ENCODE results near the gene FXR2. TPM values are rescaled to one million over a fixed set of nuclear protein-coding genes. Genes with fewer than 3 reads are reported as not detected.
A peak's percentile ranks its signal among the peaks of the same experiment; 100 is the strongest.
"Not testable (repeated sequence)": the region's sequence is repeated elsewhere in the genome, so short reads cannot be mapped to it uniquely, and the experiment has no call there.

FXR2 gene
- polyA plus RNA-seq, 6 donors from 2014 or later = 7.8 to 20.1 (median 12.5) TPM

GRCh38 chr17:7641635-7642034, 26.9 kb upstream of the FXR2 start:
- not testable (repeated sequence) for ATAC-seq (ENCODE audit: low read depth in 2 of 2); H3K27me3 Mint-ChIP-seq; H3K9me3 Mint-ChIP-seq; DNase-seq; H3K36me3 Mint-ChIP-seq
- Mint-ChIP-seq H3K4me3 (peak overlapping the region in 2 of 8 donors; percentile 22 to 34), H3K27ac (peak overlapping the region in 1 of 6 donors; percentile 26), H3K4me1 (peaks cover 5 to 13% (median 6%) of the 10 kb centered on the region in 3 donors)

DNA sequence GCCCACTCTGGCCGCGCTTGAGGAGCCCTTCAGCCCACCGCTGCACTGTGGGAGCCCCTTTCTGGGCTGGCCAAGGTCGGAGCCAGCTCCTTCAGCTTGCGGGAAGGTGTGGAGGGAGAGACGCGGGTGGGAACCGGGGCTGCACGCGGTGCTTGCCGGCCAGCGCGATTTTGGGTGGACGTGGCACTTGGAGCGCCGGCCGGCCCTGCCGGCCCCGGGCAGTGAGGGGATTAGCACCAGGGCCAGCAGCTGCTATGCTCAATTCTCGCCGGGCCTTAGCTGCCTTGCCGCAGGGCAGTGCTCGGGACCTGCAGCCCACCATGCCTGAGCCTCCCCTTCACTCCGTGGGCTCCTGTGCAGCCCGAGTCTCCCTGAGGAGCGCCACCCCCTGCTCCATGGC, 26.1 kb upstream of the FXR2 start:
- Mint-ChIP-seq H3K27ac (no peak overlapping the region), H3K36me3 (no peaks in the 10 kb centered on the region)
- no peak for ATAC-seq (ENCODE audit: low read depth in 2 of 2)

GRCh38 chr17:7636163-7636562, 21.5 kb upstream of the FXR2 start:
- H3K27ac Mint-ChIP-seq = no peak overlapping the region
- H3K9me3 Mint-ChIP-seq = no peaks in the 10 kb centered on the region
- no peaks in the 10 kb centered on the region for H3K4me1 Mint-ChIP-seq
- H3K27me3 Mint-ChIP-seq = peaks cover 3 to 14% (median 12%) of the 10 kb centered on the region in 3 donors
- DNase-seq (no peak), ATAC-seq (ENCODE audit: low read depth in 2 of 2) (no peak)
- H3K4me3 Mint-ChIP-seq = no peak overlapping the region
- no peaks in the 10 kb centered on the region for H3K36me3 Mint-ChIP-seq

More for the DNA sequence above, 26.1 kb upstream of the FXR2 start:
- peaks cover 2 to 8% (median 3%) of the 10 kb centered on the region in 3 donors for H3K27me3 Mint-ChIP-seq
- no peak overlapping the region for H3K4me3 Mint-ChIP-seq
- peaks cover 0 to 4% (median 0%) of the 10 kb centered on the region in 7 donors for H3K9me3 Mint-ChIP-seq
- no peak for DNase-seq
- peaks cover 5 to 10% (median 6%) of the 10 kb centered on the region in 3 donors for H3K4me1 Mint-ChIP-seq

GRCh38 chr17:7634384-7634783, 19.7 kb upstream of the FXR2 start:
- DNase-seq (no peak), ATAC-seq (ENCODE audit: low read depth in 2 of 2) (no peak)
- H3K36me3 Mint-ChIP-seq = no peaks in the 10 kb centered on the region
- no peaks in the 10 kb centered on the region for H3K9me3 Mint-ChIP-seq
- H3K27me3 Mint-ChIP-seq = peaks cover 3 to 14% (median 12%) of the 10 kb centered on the region in 3 donors
- no peak overlapping the region for H3K4me3 Mint-ChIP-seq
- H3K27ac Mint-ChIP-seq = no peak overlapping the region
- no peaks in the 10 kb centered on the region for H3K4me1 Mint-ChIP-seq

- peaks cover 0 to 14% (median 12%) of the 10 kb centered on the region in 3 donors for H3K27me3 Mint-ChIP-seq
- ATAC-seq (ENCODE audit: low read depth in 2 of 2) (no peak), DNase-seq (no peak)
- H3K27ac Mint-ChIP-seq = peak overlapping the region in 1 of 6 donors; percentile 10
- H3K4me1 Mint-ChIP-seq = no peaks in the 10 kb centered on the region
- H3K36me3 Mint-ChIP-seq = no peaks in the 10 kb centered on the region
- no peak overlapping the region for H3K4me3 Mint-ChIP-seq
- H3K9me3 Mint-ChIP-seq = no peaks in the 10 kb centered on the region
Observed at GRCh38 chr17:7633093-7633492, 18.4 kb upstream of the FXR2 start.

GRCh38 chr17:7632492-7632894, 17.8 kb upstream of the FXR2 start:
- peaks cover 0 to 2% (median 0%) of the 10 kb centered on the region in 3 donors for H3K4me1 Mint-ChIP-seq
- no peaks in the 10 kb centered on the region for H3K36me3 Mint-ChIP-seq
- DNase-seq (no peak), ATAC-seq (ENCODE audit: low read depth in 2 of 2) (peak; percentile 27 to 32)
- peak overlapping the region in 1 of 6 donors; percentile 57 for H3K27ac Mint-ChIP-seq
- peaks cover 0 to 14% (median 12%) of the 10 kb centered on the region in 3 donors for H3K27me3 Mint-ChIP-seq
- H3K9me3 Mint-ChIP-seq = no peaks in the 10 kb centered on the region
- H3K4me3 Mint-ChIP-seq = peak overlapping the region in 1 of 8 donors; percentile 37

DNA sequence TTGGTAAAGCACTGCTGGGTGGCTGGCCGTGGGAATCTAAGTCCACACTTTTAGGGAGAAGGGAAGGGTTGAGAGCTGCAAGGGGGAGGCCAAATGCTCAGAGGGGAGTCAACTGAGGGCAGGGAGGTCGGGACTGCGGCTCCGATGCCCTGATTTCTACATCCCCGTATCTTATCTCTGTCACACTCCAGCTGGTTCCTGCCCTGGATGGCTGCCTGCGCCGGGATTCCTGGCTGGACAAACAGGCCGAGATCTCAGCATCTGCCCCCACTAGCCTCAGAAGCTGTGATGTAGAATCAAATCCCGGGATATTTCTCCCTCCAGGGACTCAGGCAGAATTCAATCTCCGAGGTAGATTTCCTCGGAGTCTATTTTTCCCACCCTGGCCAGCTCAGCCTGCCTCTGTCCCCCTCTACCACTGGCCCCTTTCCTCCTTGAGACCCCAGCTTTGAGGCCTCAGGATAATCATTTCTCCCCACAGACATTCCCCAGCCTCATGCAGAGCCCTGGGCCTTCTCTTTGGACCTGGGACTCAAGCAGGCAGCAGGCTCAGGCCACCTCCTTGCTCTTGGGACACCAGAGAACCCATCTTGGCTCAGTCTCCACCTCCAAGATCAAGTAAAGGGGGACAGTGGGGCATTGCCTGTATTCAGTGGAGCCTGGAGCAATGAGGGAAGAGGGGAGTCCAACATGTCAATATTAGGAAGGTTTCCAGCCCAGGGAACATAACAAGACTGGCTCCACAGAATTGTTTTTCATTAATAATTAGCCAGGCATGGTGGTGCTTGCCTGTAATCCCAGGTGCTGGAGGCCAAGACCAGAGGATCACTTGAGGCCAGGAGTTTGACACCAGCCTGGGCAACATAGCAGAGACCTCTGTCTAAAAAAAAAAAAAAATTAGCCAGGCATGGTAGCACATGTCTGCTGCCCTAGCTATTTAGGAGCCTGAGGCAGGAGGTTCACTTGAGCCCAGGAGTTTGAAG, 17.0 kb upstream of the FXR2 start:
- no peak for ATAC-seq (ENCODE audit: low read depth in 2 of 2)
- Mint-ChIP-seq H3K27me3 (peaks cover 0 to 14% (median 12%) of the 10 kb centered on the region in 3 donors), H3K36me3 (no peaks in the 10 kb centered on the region), H3K4me3 (peak overlapping the region in 1 of 8 donors; percentile 37), H3K4me1 (peaks cover 5 to 10% (median 5%) of the 10 kb centered on the region in 3 donors), H3K9me3 (no peaks in the 10 kb centered on the region), H3K27ac (peak overlapping the region in 3 of 6 donors; percentile 57 to 69 (median 66))
- no peak for DNase-seq

DNA sequence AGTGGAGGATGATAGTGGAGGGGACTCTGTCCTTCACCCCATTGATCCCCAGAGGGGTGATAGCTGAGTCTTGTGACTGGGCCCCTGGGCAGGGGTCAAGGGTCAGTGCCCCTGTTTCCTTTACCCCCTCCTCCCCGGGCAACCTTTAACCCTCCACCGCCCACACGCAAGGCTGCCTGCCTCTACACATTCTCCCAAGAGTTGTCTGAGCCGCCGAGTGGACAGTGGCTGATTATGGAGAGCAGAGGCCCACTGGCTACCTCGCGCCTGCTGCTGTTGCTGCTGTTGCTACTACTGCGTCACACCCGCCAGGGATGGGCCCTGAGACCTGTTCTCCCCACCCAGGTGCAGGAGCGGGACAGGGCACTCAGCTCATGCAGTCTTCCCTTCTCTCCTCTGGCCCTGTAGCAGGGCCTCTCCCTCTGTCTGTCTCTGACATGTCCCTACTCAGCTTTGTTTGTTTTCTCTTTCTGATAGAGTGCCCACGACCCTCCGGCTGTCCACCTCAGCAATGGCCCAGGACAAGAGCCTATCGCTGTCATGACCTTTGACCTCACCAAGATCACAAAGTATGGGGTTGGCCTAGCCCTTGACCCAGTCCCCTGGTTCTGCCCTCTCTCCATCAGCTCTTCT, 15.4 kb upstream of the FXR2 start, which contains the start of gene SHBG:
SHBG (plus strand) TSS at position 197 of the 633 bp plus-strand sequence; CDS start at position 235, 38 bp downstream.
- no peaks in the 10 kb centered on the region for H3K36me3 Mint-ChIP-seq
- H3K9me3 Mint-ChIP-seq = no peaks in the 10 kb centered on the region
- H3K27me3 Mint-ChIP-seq = peaks cover 0 to 6% (median 0%) of the 10 kb centered on the region in 3 donors
- peak within 1 kb of the TSS in 6 of 8 donors; percentile 16 to 83 (median 44) for H3K4me3 Mint-ChIP-seq
- DNase-seq = no peak
- peaks cover 11 to 17% (median 11%) of the 10 kb centered on the region in 3 donors for H3K4me1 Mint-ChIP-seq
- H3K27ac Mint-ChIP-seq = peak within 1 kb of the TSS in 3 of 6 donors; percentile 14 to 39 (median 16)
- no peak for ATAC-seq (ENCODE audit: low read depth in 2 of 2)

GRCh38 chr17:7627250-7628121, 12.8 kb upstream of the FXR2 start, which contains the start of gene SAT2:
TSS of gene SAT2 (minus strand) at chr17:7627821. CDS start at chr17:7627635, 186 bp downstream.
- H3K4me3 Mint-ChIP-seq = peak within 1 kb of the TSS; percentile 84 to 97 (median 94)
- peak; percentile 93 for ATAC-seq (ENCODE audit: low read depth in 2 of 2)
- H3K27ac Mint-ChIP-seq = peak within 1 kb of the TSS; percentile 77 to 97 (median 88)
- H3K36me3 Mint-ChIP-seq = no peaks in the 10 kb centered on the region
- peaks cover 11 to 17% (median 11%) of the 10 kb centered on the region in 3 donors for H3K4me1 Mint-ChIP-seq
- no peaks in the 10 kb centered on the region for H3K9me3 Mint-ChIP-seq
- no peaks in the 10 kb centered on the region for H3K27me3 Mint-ChIP-seq
- DNase-seq = peak; percentile 82

- Mint-ChIP-seq H3K27ac (peak overlapping the region; percentile 77 to 97 (median 88)), H3K27me3 (no peaks in the 10 kb centered on the region), H3K4me1 (peaks cover 11 to 17% (median 11%) of the 10 kb centered on the region in 3 donors), H3K4me3 (peak overlapping the region; percentile 84 to 97 (median 94)), H3K9me3 (no peaks in the 10 kb centered on the region), H3K36me3 (no peaks in the 10 kb centered on the region)
- no peak for ATAC-seq (ENCODE audit: low read depth in 2 of 2)
- DNase-seq = no peak
Observed at GRCh38 chr17:7626956-7627249, 12.2 kb upstream of the FXR2 start.

- Mint-ChIP-seq H3K4me1 (peaks cover 11 to 17% (median 11%) of the 10 kb centered on the region in 3 donors), H3K4me3 (peak overlapping the region; percentile 84 to 97 (median 94)), H3K27me3 (no peaks in the 10 kb centered on the region), H3K27ac (peak overlapping the region in 4 of 6 donors; percentile 13 to 86 (median 67)), H3K36me3 (no peaks in the 10 kb centered on the region), H3K9me3 (no peaks in the 10 kb centered on the region)
- no peak for DNase-seq
- no peak for ATAC-seq (ENCODE audit: low read depth in 2 of 2)
Observed at GRCh38 chr17:7626307-7626706, 11.6 kb upstream of the FXR2 start.

GRCh38 chr17:7625749-7626148, 11.1 kb upstream of the FXR2 start:
- not testable (repeated sequence) for DNase-seq; H3K27me3 Mint-ChIP-seq; H3K36me3 Mint-ChIP-seq; H3K9me3 Mint-ChIP-seq; ATAC-seq (ENCODE audit: low read depth in 2 of 2)
- Mint-ChIP-seq H3K4me3 (peak overlapping the region in 4 of 8 donors; percentile 13 to 82 (median 36)), H3K27ac (peak overlapping the region in 2 of 6 donors; percentile 29 to 86), H3K4me1 (peaks cover 11 to 17% (median 11%) of the 10 kb centered on the region in 3 donors)
